ENCODE results near the gene FOXP1. TPM values are rescaled to one million over a fixed set of nuclear protein-coding genes. Genes with fewer than 3 reads are reported as not detected.

Gene FOXP1
- total and polyA plus RNA-seq, 2 of the 13 experiments (the other 11 are each of a cell fraction or from before 2014, with no cell fraction given) = 40.4 to 59.0 TPM

GRCh38 chr3:71582036-71582611, 1.4 kb downstream of the FOXP1 start (continued):
- no peak for TF ChIP-seq REST (IDR thresholded peaks at IDR 0.05; ENCODE audit: borderline replicate concordance in 1 of 2, low read depth in 1 of 2, low read length in 2 of 2)
- no peak for TF ChIP-seq ZBTB39 (CRISPR knock-in tag; IDR thresholded peaks at IDR 0.05)
- no peak for TF ChIP-seq ZNF180 (CRISPR knock-in tag; IDR thresholded peaks at IDR 0.05; ENCODE audit: borderline replicate concordance, low read depth)
- no peak for TF ChIP-seq SATB2 (CRISPR knock-in tag; IDR thresholded peaks at IDR 0.05)
- peak; percentile 50; the same call in 1 of the 2 replicates for TF ChIP-seq ZBTB2 (CRISPR knock-in tag; IDR thresholded peaks at IDR 0.05; ENCODE audit: low read depth)
- no peak for TF ChIP-seq THAP7 (CRISPR knock-in tag; IDR thresholded peaks at IDR 0.05)
- no peak for TF ChIP-seq ATF7-NPFF (CRISPR knock-in tag; IDR thresholded peaks at IDR 0.05; ENCODE audit: low read depth)
- no peak for TF ChIP-seq ZNF224 (CRISPR knock-in tag; IDR thresholded peaks at IDR 0.05)
- TF ChIP-seq SCMH1 (CRISPR knock-in tag; IDR thresholded peaks at IDR 0.05; ENCODE audit: borderline replicate concordance) = no peak
- no peak for TF ChIP-seq ZNF496 (CRISPR knock-in tag; IDR thresholded peaks at IDR 0.05; ENCODE audit: insufficient replicate concordance)
- TF ChIP-seq RFX3 (CRISPR knock-in tag; IDR thresholded peaks at IDR 0.05) = no peak
- no peak for TF ChIP-seq ZNF34 (CRISPR knock-in tag; IDR thresholded peaks at IDR 0.05; ENCODE audit: borderline replicate concordance)
- TF ChIP-seq CEBPG (CRISPR knock-in tag; IDR thresholded peaks at IDR 0.05) = no peak
- TF ChIP-seq FUBP1 (CRISPR knock-in tag; IDR thresholded peaks at IDR 0.05; ENCODE audit: borderline replicate concordance) = no peak
- TF ChIP-seq ZC3H4 (CRISPR knock-in tag; IDR thresholded peaks at IDR 0.05; ENCODE audit: borderline replicate concordance) = peak; percentile 84; the same call in 1 of the 2 replicates
- no peak for TF ChIP-seq KAT8 (CRISPR knock-in tag; IDR thresholded peaks at IDR 0.05)
- peak; percentile 11; the same call in 1 of the 2 replicates for TF ChIP-seq ELF1 (CRISPR knock-in tag; IDR thresholded peaks at IDR 0.05)
- no peak for TF ChIP-seq MAFK (conservative IDR thresholded peaks at IDR 0.05 in 1 of 2, IDR thresholded peaks at IDR 0.05 in 1 of 2; ENCODE audit: low read length in 2 of 2)
- no peak for TF ChIP-seq ZFP36L2 (CRISPR knock-in tag; IDR thresholded peaks at IDR 0.05)
- TF ChIP-seq ZNF232 (CRISPR knock-in tag; IDR thresholded peaks at IDR 0.05; ENCODE audit: borderline replicate concordance) = no peak
